GM23338 (cell line): Measurements from ENCODE around the gene SHFL.

ENCODE experiments used
- CREB1 ChIP-seq: fragments of 250-450 bp; sonication (Bioruptor Pico); IDR thresholded peaks from 2 replicates; pipeline ENCODE4 v1.5.0; 2020; ENCODE audit warnings: low read depth, mild to moderate bottlenecking, moderate library complexity
- EZH2 ChIP-seq: fragments of 200-600 bp; sonication (generic); IDR thresholded peaks from one replicate; pipeline ENCODE4 v1.8.0; 2017; ENCODE audit warnings: antibody characterized with exemption, mild to moderate bottlenecking, low read depth; ENCODE audit not compliant: unreplicated experiment
- EZH2phosphoT487 ChIP-seq: fragments of 200-600 bp; sonication (generic); IDR thresholded peaks from one replicate; pipeline ENCODE4 v1.8.1; 2018; ENCODE audit warnings: antibody characterized with exemption; ENCODE audit not compliant: unreplicated experiment
- JUNB ChIP-seq: IDR thresholded peaks from one replicate; pipeline ENCODE4 v1.6.1; 2016; ENCODE audit warnings: antibody characterized with exemption; ENCODE audit not compliant: unreplicated experiment
- NANOG ChIP-seq: IDR thresholded peaks from 2 replicates; pipeline ENCODE4 v1.6.1; 2016; ENCODE audit warnings: antibody characterized with exemption, borderline replicate concordance
- POLR2AphosphoS5 ChIP-seq: IDR thresholded peaks from 2 replicates; pipeline ENCODE4 v1.6.1; 2016; ENCODE audit warnings: antibody characterized with exemption, low read depth
- STAT1 ChIP-seq: IDR thresholded peaks from one replicate; pipeline ENCODE4 v1.6.1; 2016; ENCODE audit warnings: antibody characterized with exemption; ENCODE audit not compliant: unreplicated experiment
- ZNF114 ChIP-seq: fragments of 250-450 bp; sonication (Bioruptor Pico); IDR thresholded peaks from 2 replicates; pipeline ENCODE4 v1.5.0; 2020; ENCODE audit warnings: mild to moderate bottlenecking, moderate library complexity
- ZNF331 ChIP-seq: fragments of 250-450 bp; sonication (Bioruptor Pico); IDR thresholded peaks from 2 replicates; pipeline ENCODE4 v1.5.0; 2020; ENCODE audit warnings: low read depth, mild to moderate bottlenecking, moderate library complexity
- TF ChIP-seq, protein P1 (sequence below), 2 experiments: fragments of 200-600 bp in 1 of 2; sonication (generic) in 1 of 2; conservative IDR thresholded peaks; 2 replicates each; pipeline versions ENCODE4 v1.5.1 to v1.6.1; 2016 to 2017; ENCODE audit warnings: antibody characterized with exemption in 2 of 2, low read depth in 2 of 2, mild to moderate bottlenecking in 2 of 2, moderate library complexity in 1 of 2
- TF ChIP-seq, protein P2 (sequence below): IDR thresholded peaks from one replicate; pipeline ENCODE4 v1.6.1; 2018; ENCODE audit warnings: antibody characterized with exemption; ENCODE audit not compliant: unreplicated experiment
- TF ChIP-seq, protein P3 (sequence below): fragments of 250-450 bp; sonication (Bioruptor Pico); IDR thresholded peaks from 2 replicates; pipeline ENCODE4 v1.5.0; 2020; ENCODE audit warnings: mild to moderate bottlenecking, moderate library complexity
- TF ChIP-seq, protein P4 (sequence below): IDR thresholded peaks from 2 replicates; pipeline ENCODE4 v1.6.1; 2016; ENCODE audit warnings: antibody characterized with exemption

DNA sequence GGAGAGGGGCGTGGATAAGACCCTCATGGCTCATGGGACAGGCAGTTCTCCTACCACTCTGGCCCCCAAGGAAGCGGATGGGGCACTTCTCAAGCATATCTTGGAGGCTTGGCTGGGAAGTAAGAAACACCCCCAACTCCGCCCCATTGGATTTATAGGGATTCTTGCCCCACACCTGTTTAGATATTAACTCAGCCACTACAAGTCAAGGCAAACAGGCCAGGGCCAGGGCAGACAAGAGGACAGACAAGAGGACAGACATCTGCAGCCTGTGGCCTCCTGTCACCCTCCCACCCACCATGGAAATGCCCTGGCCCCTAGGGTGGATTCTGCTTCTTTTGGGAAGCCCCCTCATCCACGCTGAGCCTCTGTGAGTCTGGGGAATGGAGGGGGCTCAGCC is 48.8 kb upstream of the SHFL start:
- TF ChIP-seq POLR2AphosphoS5 (no peak), EZH2phosphoT487 (no peak), EZH2 (no peak), CREB1 (CRISPR knock-in tag) (no peak), ZNF114 (CRISPR knock-in tag) (no peak), JUNB (no peak), NANOG (no peak), ZNF331 (CRISPR knock-in tag) (no peak), STAT1 (no peak)
- TF ChIP-seq, protein P1, sequence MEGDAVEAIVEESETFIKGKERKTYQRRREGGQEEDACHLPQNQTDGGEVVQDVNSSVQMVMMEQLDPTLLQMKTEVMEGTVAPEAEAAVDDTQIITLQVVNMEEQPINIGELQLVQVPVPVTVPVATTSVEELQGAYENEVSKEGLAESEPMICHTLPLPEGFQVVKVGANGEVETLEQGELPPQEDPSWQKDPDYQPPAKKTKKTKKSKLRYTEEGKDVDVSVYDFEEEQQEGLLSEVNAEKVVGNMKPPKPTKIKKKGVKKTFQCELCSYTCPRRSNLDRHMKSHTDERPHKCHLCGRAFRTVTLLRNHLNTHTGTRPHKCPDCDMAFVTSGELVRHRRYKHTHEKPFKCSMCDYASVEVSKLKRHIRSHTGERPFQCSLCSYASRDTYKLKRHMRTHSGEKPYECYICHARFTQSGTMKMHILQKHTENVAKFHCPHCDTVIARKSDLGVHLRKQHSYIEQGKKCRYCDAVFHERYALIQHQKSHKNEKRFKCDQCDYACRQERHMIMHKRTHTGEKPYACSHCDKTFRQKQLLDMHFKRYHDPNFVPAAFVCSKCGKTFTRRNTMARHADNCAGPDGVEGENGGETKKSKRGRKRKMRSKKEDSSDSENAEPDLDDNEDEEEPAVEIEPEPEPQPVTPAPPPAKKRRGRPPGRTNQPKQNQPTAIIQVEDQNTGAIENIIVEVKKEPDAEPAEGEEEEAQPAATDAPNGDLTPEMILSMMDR (conservative IDR thresholded peaks at IDR 0.05; ENCODE audit: low read depth in 2 of 2), result no peak
- TF ChIP-seq, protein P2, sequence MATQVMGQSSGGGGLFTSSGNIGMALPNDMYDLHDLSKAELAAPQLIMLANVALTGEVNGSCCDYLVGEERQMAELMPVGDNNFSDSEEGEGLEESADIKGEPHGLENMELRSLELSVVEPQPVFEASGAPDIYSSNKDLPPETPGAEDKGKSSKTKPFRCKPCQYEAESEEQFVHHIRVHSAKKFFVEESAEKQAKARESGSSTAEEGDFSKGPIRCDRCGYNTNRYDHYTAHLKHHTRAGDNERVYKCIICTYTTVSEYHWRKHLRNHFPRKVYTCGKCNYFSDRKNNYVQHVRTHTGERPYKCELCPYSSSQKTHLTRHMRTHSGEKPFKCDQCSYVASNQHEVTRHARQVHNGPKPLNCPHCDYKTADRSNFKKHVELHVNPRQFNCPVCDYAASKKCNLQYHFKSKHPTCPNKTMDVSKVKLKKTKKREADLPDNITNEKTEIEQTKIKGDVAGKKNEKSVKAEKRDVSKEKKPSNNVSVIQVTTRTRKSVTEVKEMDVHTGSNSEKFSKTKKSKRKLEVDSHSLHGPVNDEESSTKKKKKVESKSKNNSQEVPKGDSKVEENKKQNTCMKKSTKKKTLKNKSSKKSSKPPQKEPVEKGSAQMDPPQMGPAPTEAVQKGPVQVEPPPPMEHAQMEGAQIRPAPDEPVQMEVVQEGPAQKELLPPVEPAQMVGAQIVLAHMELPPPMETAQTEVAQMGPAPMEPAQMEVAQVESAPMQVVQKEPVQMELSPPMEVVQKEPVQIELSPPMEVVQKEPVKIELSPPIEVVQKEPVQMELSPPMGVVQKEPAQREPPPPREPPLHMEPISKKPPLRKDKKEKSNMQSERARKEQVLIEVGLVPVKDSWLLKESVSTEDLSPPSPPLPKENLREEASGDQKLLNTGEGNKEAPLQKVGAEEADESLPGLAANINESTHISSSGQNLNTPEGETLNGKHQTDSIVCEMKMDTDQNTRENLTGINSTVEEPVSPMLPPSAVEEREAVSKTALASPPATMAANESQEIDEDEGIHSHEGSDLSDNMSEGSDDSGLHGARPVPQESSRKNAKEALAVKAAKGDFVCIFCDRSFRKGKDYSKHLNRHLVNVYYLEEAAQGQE, result no peak
- TF ChIP-seq, protein P3, sequence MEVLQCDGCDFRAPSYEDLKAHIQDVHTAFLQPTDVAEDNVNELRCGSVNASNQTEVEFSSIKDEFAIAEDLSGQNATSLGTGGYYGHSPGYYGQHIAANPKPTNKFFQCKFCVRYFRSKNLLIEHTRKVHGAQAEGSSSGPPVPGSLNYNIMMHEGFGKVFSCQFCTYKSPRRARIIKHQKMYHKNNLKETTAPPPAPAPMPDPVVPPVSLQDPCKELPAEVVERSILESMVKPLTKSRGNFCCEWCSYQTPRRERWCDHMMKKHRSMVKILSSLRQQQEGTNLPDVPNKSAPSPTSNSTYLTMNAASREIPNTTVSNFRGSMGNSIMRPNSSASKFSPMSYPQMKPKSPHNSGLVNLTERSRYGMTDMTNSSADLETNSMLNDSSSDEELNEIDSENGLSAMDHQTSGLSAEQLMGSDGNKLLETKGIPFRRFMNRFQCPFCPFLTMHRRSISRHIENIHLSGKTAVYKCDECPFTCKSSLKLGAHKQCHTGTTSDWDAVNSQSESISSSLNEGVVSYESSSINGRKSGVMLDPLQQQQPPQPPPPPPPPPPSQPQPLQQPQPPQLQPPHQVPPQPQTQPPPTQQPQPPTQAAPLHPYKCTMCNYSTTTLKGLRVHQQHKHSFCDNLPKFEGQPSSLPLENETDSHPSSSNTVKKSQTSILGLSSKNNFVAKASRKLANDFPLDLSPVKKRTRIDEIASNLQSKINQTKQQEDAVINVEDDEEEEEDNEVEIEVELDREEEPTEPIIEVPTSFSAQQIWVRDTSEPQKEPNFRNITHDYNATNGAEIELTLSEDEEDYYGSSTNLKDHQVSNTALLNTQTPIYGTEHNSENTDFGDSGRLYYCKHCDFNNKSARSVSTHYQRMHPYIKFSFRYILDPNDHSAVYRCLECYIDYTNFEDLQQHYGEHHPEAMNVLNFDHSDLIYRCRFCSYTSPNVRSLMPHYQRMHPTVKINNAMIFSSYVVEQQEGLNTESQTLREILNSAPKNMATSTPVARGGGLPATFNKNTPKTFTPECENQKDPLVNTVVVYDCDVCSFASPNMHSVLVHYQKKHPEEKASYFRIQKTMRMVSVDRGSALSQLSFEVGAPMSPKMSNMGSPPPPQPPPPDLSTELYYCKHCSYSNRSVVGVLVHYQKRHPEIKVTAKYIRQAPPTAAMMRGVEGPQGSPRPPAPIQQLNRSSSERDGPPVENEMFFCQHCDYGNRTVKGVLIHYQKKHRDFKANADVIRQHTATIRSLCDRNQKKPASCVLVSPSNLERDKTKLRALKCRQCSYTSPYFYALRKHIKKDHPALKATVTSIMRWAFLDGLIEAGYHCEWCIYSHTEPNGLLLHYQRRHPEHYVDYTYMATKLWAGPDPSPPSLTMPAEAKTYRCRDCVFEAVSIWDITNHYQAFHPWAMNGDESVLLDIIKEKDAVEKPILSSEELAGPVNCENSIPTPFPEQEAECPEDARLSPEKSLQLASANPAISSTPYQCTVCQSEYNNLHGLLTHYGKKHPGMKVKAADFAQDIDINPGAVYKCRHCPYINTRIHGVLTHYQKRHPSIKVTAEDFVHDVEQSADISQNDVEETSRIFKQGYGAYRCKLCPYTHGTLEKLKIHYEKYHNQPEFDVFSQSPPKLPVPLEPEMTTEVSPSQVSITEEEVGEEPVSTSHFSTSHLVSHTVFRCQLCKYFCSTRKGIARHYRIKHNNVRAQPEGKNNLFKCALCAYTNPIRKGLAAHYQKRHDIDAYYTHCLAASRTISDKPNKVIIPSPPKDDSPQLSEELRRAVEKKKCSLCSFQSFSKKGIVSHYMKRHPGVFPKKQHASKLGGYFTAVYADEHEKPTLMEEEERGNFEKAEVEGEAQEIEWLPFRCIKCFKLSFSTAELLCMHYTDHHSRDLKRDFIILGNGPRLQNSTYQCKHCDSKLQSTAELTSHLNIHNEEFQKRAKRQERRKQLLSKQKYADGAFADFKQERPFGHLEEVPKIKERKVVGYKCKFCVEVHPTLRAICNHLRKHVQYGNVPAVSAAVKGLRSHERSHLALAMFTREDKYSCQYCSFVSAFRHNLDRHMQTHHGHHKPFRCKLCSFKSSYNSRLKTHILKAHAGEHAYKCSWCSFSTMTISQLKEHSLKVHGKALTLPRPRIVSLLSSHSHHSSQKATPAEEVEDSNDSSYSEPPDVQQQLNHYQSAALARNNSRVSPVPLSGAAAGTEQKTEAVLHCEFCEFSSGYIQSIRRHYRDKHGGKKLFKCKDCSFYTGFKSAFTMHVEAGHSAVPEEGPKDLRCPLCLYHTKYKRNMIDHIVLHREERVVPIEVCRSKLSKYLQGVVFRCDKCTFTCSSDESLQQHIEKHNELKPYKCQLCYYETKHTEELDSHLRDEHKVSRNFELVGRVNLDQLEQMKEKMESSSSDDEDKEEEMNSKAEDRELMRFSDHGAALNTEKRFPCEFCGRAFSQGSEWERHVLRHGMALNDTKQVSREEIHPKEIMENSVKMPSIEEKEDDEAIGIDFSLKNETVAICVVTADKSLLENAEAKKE (CRISPR knock-in tag), result no peak
- TF ChIP-seq, protein P4, sequence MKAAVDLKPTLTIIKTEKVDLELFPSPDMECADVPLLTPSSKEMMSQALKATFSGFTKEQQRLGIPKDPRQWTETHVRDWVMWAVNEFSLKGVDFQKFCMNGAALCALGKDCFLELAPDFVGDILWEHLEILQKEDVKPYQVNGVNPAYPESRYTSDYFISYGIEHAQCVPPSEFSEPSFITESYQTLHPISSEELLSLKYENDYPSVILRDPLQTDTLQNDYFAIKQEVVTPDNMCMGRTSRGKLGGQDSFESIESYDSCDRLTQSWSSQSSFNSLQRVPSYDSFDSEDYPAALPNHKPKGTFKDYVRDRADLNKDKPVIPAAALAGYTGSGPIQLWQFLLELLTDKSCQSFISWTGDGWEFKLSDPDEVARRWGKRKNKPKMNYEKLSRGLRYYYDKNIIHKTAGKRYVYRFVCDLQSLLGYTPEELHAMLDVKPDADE, result no peak
